Mesenteric fat pad (tissue), 1 donor: ENCODE results near the gene SCMH1. TPM values are rescaled to one million over a fixed set of nuclear protein-coding genes. Genes with fewer than 3 reads are reported as not detected.

Source experiments
- DNase-seq: peaks from one replicate; pipeline ENCODE4 v3.0.0-alpha.2; 2020; ENCODE audit warnings: low spot score
- total RNA-seq: library from RNA; stranded (reverse); fragmentation: NEBNext Ultra II Directional; extraction: Animal tissue kit (Norgen Biotek cat#: 25700); gene quantifications from one replicate; pipeline ENCODE4 v1.2.1, GENCODE V29; 2021
- donor health status: DM: yes; HTN: yes; CAD: no.

Gene SCMH1
- total RNA-seq, 1 donor from 2014 or later = 35.8 TPM

- DNase-seq = peak; percentile 14
Observed at GRCh38 chr1:41030872-41031616, 211.1 kb downstream of the SCMH1 start.

- DNase-seq = no peak
Observed at GRCh38 chr1:41028034-41028642, 214.0 kb downstream of the SCMH1 start.

- no peak for DNase-seq
Observed at GRCh38 chr1:41025979-41026819, 215.9 kb downstream of the SCMH1 start.

- no peak for DNase-seq
Observed at GRCh38 chr1:41024953-41025352, 217.2 kb downstream of the SCMH1 start.

- no peak for DNase-seq
Observed at GRCh38 chr1:41023279-41023990, 218.7 kb downstream of the SCMH1 start.

- DNase-seq = no peak
Observed at GRCh38 chr1:41022424-41022823, 219.7 kb downstream of the SCMH1 start.

GRCh38 chr1:41021526-41022308 lies 220.4 kb downstream of the SCMH1 start, which contains the start of gene SLFNL1:
TSS of gene SLFNL1 (minus strand) at chr1:41021725. CDS start at chr1:41020660, 1,065 bp downstream.
- no peak for DNase-seq

GRCh38 chr1:41020654-41021053 lies 221.5 kb downstream of the SCMH1 start:
- no peak for DNase-seq

GRCh38 chr1:41020109-41020576 lies 222.0 kb downstream of the SCMH1 start:
- DNase-seq = no peak

GRCh38 chr1:41019353-41019745 lies 222.8 kb downstream of the SCMH1 start:
- no peak for DNase-seq

- DNase-seq = no peak
Observed at GRCh38 chr1:41018018-41018410, 224.1 kb downstream of the SCMH1 start.

GRCh38 chr1:41017141-41018017 lies 224.7 kb downstream of the SCMH1 start:
- no peak for DNase-seq

GRCh38 chr1:41015897-41016470 lies 226.1 kb downstream of the SCMH1 start:
- no peak for DNase-seq

- DNase-seq = no peak
Observed at GRCh38 chr1:41015281-41015896, 226.7 kb downstream of the SCMH1 start.

- no peak for DNase-seq
Observed at GRCh38 chr1:41014871-41015270, 227.2 kb downstream of the SCMH1 start.

- DNase-seq = no peak
Observed at GRCh38 chr1:41013796-41014195, 228.3 kb downstream of the SCMH1 start.

- DNase-seq = no peak
Observed at GRCh38 chr1:41013024-41013423, 229.1 kb downstream of the SCMH1 start.

GRCh38 chr1:41010345-41010744 lies 231.8 kb downstream of the SCMH1 start:
- no peak for DNase-seq

GRCh38 chr1:41009466-41009865 lies 232.6 kb downstream of the SCMH1 start:
- DNase-seq = no peak
